OCI-M2 (cell line): ENCODE measurements around the gene LRRTM4.
"Not testable (repeated sequence)": the region's sequence is repeated elsewhere in the genome, so short reads cannot be mapped to it uniquely, and the experiment has no call there.

Source experiments
- DNase-seq: peaks from one replicate; lab custom pipeline; 2025; ENCODE audit not compliant: unreplicated experiment; lab: John Stamatoyannopoulos, UW

The LRRTM4 gene

DNA sequence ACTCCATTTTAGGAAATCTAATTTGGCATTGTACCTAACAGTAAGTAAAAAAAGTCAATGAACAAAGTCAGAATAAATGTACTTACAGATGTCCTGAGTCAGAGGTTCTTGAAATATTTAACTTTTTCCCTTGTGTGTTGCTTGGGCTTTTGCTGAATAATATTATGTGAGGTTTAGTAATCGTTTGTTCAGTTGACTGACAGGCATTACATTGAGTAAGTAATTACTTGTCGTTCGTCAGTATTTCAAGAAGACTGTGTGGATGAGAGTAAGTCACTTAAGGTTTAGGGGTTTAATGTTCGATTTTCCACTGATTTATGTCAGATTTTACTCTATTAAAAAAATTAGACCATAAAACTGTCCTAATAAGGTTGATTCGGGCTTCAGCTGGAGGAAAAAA lies 342.9 kb downstream of the LRRTM4 start:
- DNase-seq, result no peak

DNA sequence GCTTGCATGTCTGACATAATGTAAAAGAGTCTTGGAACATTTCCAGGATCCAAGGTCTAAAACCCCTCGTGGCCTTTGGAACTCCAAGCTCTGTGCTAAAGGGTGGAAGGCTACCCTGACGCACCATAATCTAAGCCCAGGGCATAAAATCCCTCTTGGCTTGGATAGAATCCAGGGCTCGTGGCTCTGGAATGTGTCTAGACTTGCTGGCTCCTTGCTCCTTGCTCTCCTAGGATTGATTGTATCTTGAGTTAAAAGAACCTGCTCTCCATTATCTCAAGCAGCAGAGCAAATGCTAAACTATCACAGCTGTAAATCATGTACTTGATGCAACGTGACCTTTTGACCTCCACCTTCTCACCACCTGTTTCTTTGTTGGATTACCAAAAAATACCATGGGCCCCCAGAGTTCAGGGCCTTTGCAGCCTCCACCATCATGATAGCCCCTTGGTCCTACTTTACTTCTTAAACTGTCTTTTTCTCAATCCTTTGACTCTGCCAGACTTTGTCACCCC lies 346.9 kb downstream of the LRRTM4 start:
- not testable (repeated sequence) for DNase-seq

DNA sequence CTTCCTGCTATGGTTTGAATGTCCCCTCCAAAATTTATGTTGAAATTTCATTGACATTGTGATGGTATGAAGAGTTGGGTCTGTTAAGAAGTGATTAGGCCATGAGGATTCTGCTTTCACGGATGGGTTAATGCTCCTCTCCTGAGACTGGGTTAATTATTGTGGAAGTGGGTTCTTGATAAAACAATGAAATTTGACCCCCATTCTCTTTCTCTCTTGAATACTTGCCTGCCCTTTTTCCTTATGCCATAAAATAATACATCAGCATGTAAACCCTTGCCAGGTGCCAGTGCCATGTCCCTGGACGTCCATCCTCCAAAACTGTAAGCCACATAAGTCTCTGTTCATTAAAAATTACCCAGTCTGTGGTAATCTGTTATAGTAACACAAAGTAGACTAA lies 352.8 kb downstream of the LRRTM4 start:
- DNase-seq, result no peak

DNA sequence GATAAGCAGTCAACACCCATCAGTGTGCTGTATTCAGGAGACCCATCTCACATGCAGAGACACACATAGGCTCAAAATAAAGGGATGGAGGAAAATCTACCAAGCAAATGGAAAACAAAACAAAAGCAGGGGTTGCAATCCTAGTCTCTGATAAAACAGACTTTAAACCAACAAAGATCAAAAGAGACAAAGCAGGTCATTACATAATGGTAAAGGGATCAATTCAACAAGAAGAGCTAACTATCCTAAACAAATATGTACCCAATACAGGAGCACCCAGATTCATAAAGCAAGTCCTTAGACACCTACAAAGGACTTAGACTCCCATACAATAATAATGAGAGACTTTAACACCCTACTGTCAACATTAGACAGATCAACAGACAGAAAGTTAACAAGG lies 358.2 kb downstream of the LRRTM4 start:
- not testable (repeated sequence) for DNase-seq

DNA sequence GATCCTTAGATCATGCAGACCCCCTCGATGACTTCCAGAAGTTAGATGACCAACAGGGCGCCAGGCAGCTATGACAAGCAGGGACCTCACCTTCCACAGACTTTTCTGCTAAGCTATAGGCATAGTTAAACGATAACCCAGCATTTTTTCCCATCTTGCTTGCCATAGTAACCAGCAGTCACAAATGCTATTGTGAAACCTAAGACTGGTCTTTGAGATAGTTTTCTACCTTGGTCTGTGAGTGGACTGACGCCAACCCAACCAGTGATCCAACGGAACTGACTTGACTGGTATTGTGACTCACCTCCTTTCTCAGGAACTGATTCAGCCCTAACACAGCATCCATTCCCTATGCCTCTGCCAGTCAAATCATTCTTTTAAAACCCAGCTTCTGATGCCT lies 361.2 kb downstream of the LRRTM4 start:
- DNase-seq, result no peak

DNA sequence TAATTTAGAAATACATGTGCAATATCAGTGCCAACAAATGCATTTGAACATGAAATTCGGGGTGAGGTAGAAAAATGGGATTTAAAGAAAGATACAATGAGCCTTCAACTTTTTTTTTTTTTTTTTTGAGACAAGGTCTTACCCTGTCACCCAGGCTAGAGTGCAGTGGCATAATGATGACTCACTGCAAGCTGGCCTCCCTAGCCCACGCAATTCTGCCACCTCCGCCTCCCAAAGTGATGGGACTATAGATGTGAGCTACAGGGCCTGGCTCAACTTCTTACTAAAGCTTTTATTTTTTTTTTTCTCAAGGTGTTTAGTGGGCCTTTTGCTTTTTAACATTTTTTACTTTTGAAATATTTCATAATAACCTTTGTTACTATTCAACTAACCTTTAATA lies 365.6 kb downstream of the LRRTM4 start:
- DNase-seq, result no peak

DNA sequence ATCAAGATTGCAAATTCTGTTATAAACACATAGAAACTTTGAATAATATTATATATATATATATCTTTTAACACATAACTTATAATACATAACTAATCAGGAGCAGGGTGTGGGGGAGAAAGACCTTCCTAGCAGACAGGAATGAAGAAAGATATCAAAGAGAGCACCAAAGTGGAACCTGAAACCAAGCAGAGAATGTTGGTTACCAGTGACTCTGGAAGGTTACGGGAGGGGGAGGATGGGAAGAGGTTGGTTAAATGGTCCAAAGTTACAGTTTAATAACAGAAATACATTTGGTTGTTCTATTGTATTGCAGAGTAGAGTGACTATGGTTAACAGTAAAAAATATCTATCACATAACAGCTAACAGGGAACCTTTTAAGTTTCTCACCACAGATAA lies 366.7 kb downstream of the LRRTM4 start:
- DNase-seq, result no peak

DNA sequence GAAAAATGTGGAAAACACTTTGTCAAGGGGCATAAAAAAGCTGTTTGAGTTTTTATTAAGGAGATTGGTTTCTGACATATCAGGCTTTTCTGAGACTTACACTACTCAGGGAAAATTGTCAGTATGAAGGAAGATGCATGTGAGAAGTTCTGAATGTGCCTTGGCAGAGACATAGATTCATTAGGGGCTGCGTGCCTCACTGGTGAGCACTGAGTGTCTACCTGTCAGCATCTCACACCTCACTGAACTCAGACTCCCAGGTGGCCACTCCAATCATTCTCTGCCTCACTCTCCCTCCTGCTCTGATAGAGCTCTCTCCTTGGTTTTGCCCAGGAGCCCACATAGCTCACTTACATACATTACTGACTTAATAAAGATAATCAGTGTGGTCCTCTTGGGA lies 372.6 kb downstream of the LRRTM4 start:
- DNase-seq, result no peak

DNA sequence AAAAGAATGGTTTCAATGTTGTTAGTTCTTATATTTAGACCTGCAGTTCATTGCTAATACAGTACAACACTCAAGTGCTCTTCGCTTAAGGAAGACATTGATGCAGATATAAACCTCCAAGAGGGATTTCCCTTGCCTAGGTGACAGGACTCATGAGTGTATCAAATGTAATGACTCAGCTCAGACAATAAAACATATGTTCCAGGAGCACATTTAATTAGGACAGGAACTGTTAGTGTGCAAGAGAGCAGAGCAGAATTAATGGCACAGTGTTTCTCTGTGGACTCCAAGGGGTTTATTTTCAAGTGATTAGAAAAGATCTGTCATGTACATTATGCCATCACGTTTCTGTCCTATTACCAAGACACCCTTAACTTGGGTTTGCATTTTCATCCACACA lies 375.0 kb downstream of the LRRTM4 start:
- DNase-seq, result no peak

DNA sequence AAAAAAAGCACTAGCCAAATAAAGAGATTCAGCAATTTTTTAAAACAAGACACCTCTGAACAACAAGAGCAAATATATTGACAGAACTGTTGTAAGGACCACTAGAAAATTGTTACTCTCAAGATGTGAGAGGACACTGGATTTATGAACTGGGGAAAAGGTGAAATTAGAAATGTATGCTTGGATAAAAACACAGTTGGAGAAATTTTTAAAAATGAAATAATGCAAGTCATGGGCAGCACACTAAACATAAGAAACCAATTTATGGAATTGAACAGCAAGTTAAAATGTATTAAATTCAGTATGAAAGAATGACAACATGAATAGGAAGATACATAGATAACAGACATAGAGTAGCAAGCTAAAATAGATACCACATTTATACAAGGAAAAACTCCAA lies 377.4 kb downstream of the LRRTM4 start:
- DNase-seq, result no peak

DNA sequence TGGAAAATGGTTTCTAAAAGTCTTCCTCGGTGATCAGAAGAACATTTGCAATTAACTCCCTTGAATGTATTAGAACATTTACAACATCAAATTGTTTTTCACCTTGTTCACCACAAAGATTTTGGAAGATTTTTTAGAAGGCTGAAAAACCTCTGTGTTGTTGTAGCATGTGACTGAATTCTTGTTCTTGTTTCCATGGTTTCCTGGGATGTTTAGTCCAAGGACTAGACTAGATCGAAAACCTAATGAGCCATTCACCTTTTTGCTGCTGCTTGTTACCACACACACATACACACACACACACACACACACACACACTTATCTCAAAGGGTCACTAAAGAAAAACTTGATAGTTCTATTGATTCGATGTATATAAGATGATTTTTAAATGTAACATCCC lies 380.0 kb downstream of the LRRTM4 start:
- DNase-seq, result no peak

DNA sequence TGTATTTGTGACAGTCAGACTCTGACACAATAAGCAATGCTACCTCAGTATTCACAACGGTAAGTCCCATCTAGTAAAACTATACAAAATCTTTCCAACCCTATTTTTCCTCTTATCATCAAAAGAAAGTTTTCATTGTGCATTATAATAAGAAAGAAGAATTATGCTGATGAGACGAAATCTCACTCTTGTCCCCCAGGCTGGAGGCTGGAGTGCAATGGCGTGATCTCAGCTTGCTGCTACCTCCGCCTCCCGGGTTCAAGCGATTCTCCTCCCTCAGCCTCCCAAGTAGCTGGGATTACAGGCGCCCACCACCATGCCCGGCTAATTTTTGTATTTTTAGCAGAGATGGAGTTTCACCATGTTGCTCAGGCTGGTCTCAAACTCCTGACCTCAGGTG lies 393.7 kb downstream of the LRRTM4 start:
- DNase-seq, result not testable (repeated sequence)

DNA sequence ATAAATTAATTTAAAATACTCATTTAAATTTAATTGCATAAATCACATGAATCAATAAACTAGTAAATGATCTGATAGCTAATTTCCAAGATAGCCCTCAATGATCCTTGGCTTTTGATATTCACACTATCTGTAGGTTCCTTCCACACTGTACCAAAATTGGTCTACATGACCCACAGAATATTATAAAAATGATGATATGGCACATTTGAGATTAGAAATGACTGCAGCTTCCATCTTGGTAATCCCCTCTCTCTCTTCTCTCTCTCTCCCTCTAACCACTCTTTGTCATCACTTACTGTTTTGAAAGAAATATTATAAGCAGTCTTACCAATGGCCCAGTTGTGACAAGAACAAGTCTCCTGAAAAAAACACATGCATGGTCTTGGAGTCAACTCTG lies 394.8 kb downstream of the LRRTM4 start:
- DNase-seq, result no peak

DNA sequence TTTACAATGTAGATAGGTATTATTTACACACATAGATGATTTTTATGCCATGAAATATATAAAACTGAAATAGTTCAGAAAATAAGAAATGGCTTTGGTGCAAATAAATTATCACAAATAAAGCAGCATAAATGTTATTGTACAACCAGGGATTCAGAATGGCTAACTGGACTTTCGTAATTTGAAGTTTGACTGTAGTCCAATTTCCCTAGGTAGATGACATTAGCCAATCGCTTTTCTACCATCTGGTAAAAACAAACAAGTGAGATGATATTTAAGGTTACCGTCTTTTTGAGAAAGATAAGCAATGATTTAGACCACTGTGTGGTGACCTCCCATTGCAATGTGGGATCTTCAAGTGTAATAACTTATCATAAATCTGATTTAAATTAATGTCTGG lies 400.7 kb downstream of the LRRTM4 start:
- DNase-seq, result no peak

DNA sequence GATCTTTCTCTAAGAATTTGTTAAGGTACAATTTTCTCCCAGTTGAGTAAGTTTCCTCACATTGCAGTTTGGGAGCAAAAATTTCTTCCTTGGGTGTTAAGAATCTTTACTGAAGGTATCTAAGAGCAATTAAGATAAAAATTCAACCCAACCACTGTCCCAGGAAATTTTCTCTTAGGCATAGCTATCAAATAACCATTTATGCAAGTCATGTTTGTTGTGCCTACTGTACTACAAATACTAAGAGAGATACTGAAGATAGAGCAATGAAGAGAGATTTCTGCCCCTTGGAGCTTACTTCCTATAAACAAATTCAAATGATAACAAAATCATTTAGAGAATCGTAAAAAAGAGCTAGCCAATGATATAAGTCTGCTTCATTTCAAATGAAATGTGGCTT lies 402.8 kb downstream of the LRRTM4 start:
- no peak for DNase-seq

DNA sequence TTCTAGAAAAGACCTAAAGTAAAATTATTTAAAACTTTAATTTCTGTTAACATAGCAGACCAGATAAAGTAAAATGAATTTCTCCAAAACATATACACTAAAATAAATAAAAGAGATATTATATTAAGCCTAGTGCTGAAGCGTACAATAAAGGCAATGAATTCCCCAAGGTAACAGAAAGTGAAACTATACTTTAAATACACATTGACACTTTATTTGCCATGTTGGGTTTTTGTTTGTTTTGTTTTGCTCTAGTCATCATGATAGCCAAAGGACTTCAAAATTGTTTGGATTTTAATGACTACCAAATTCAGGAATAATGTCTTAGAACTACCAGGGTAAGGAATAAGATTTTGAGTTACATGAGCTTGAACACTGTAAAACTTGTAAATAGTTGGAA lies 413.3 kb downstream of the LRRTM4 start:
- DNase-seq, result no peak

DNA sequence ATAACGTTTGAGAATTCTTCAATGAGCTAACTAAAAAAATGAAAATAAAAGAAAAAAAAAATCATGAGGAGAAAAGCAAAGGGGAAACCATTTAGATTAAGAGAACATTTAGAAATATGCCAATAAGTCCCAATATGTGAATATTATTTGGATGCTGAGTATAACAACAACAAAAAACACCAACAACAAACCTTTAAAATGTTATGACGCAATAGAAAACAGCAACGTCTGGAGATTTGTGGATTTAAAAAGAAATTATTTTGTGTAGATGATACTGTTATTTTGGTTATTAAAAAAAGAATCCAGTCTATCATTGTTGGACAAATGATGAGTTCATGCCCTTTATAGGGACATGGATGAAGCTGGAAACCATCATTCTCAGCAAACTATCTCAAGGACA lies 417.2 kb downstream of the LRRTM4 start:
- DNase-seq, result no peak

DNA sequence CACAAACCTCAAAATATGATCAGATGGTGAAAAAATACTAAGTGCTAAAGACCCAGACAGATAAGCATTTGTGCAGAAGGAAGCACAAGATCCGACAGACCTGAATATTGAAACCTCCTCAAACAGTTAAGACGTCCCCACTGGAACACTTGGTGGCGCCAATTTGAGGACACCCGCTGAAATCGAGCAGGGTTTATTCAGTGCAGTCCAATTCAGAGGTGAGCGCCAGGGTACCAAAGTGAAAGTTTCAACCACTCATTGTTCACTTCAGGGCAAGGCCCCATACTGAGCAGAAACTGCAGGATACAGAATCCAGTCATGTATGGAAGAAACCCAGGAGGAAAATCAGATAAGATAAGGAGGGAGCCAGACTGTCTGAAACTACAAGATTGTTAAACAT lies 417.6 kb downstream of the LRRTM4 start:
- no peak for DNase-seq

DNA sequence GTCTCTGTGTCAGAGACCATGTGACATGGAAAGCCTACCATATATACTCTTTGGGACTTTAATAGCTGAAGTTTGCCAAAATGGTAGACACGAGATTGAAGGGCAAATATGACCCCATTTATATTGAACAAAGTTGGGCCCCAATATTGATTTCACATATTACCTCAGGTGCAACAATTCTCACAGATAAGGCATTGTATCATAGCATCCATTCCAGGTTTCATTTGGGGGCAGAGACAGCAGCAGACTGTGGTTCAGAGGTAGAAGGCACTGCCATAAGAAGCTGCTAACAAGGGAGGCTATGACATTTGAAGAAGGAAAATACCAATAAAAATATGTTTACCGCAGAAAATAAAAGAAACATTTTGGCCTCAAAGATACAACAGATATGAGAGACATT lies 419.2 kb downstream of the LRRTM4 start:
- DNase-seq, result no peak

DNA sequence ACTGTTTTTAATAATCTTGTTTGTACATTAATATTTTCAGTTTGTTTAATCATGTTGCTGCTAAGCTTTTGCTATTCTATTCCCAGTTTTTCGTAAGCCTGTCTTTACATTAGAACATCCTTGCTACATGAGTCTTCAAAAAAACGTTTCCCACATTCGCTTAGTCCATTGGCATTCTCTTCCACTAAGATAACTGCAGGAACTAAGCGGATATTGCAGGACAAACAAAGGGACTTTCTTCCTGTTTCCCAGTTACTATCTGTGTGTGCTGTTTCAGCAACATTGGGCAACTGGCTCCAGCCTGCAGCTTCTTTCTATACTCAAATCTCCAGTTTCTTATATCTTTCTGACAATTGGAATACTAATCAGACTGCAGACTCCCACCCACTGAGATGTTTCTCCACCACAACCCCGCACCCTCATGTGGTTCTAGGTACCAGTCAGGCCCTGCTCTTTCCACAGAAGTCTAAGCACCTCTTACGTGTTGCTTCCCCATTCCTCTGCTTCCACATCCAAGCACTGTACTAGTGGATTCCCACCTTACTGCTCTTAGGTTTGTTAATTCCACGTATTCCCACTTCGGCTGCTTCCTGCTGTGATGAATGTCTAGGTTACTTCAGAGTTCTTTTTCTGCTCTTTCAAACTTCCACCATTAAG lies 420.3 kb downstream of the LRRTM4 start:
- no peak for DNase-seq

DNA sequence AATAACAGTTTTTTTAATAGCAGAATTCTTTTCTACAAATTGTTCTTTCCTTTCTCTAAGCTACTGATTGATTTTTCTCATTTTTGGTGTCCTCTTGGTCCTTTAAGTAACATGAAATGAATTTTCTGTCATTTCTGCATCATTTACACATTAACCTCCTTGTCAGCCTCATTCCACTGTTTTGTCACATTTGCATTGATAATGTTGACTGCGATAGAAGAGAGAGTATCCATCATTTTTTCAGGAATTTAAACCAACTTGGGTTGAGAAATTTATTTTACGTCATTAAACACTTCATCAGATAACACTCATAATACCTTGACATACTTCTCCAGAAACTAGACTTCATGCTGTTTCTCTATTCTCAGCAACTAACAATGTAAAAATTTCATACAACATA lies 422.2 kb downstream of the LRRTM4 start:
- DNase-seq, result no peak

DNA sequence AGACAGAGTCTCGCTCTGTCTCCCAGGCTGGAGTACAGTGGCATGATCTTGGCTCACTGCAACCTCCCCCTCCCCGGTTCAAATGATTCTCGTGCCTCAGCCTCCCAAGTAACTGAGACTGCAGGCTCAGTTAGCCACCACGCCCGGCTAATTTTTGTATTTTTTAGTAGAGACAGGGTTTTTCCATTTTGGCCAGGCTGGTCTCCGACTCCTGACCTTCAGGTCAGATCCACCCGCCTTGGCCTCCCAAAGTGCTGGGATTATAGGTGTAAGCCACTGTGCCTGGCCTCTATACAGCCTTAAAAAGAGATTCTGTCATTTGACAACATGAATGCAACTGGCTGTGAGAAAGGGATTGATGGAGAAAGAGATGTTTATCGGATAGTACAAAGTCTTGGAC lies 426.7 kb downstream of the LRRTM4 start:
- not testable (repeated sequence) for DNase-seq

DNA sequence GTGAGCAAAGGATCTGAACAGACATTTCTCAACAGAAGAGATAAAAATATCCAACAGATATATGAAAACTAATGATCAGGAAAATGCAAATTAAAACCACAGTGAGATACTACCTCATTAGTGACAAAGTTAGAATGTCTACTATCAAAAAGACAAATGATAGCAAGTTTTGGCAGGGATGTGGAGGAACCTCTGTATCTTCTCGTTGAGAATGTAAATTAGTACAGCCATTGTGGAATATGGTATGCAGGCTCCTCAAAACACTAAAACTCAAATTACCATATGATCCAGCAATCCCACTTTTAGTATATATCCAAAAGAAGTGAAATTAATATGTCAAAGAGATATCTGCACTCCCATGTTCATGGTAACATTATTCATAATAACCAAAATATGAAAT lies 427.1 kb downstream of the LRRTM4 start:
- no peak for DNase-seq
